COLO829 (cell line): ENCODE measurements around the gene DPY19L3.
A peak's percentile ranks its signal among the peaks of the same experiment; 100 is the strongest.
"Not testable (repeated sequence)": the region's sequence is repeated elsewhere in the genome, so short reads cannot be mapped to it uniquely, and the experiment has no call there.

ENCODE experiments used
- DNase-seq: peaks from one replicate; pipeline ENCODE4 v3.0.0; 2012; ENCODE audit warnings: low spot score

Gene DPY19L3, protein sequence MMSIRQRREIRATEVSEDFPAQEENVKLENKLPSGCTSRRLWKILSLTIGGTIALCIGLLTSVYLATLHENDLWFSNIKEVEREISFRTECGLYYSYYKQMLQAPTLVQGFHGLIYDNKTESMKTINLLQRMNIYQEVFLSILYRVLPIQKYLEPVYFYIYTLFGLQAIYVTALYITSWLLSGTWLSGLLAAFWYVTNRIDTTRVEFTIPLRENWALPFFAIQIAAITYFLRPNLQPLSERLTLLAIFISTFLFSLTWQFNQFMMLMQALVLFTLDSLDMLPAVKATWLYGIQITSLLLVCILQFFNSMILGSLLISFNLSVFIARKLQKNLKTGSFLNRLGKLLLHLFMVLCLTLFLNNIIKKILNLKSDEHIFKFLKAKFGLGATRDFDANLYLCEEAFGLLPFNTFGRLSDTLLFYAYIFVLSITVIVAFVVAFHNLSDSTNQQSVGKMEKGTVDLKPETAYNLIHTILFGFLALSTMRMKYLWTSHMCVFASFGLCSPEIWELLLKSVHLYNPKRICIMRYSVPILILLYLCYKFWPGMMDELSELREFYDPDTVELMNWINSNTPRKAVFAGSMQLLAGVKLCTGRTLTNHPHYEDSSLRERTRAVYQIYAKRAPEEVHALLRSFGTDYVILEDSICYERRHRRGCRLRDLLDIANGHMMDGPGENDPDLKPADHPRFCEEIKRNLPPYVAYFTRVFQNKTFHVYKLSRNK

GRCh38 chr19:32405431-32406160 lies at the start of gene DPY19L3:
Gene DPY19L3 (plus strand): TSS chr19:32405770. CDS start chr19:32408254, 2,484 bp downstream.
- peak; percentile 90 for DNase-seq

GRCh38 chr19:32357720-32358119 lies 47.9 kb upstream of the DPY19L3 start:
- DNase-seq, result peak; percentile 33

DNA sequence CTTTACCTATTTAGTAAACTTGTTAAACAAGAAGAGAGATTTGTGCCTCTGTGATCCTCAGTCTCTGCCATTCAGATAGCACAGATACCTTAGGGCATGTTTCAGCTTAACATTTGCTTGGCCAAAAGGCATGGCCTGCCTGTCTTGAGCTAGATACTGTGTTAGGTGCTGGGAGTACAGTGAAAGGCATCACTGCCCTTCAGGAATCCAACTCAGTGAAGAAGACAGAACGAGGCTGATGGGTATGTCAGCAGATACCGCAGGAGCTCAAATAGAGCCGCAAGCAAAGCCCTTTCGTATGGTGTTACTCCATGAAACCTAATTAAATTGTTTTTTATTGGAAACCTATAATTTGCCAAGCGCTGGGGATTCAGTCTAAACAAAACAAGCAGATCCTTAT lies 47.2 kb upstream of the DPY19L3 start:
- no peak for DNase-seq

GRCh38 chr19:32359581-32359980 lies 46.0 kb upstream of the DPY19L3 start:
- no peak for DNase-seq

GRCh38 chr19:32361574-32362317 lies 43.8 kb upstream of the DPY19L3 start:
- DNase-seq, result no peak

DNA sequence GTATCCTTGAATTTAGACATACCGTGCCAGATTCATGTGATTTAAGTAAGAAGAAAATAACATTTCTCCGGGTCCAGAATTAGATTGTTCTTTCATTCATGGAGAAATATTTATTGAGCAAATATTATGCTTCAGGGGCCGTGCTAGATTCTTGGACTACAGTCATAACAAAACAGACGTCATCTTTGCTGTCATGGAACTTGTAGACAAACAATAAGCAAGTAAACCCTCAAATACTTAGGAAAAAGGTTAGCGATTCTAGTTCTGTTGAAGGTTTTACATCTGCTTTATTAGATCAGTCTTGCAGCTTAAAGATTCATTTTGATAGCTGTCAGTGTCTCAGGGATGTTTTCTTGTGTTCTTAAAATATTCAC lies 43.3 kb upstream of the DPY19L3 start:
- no peak for DNase-seq

DNA sequence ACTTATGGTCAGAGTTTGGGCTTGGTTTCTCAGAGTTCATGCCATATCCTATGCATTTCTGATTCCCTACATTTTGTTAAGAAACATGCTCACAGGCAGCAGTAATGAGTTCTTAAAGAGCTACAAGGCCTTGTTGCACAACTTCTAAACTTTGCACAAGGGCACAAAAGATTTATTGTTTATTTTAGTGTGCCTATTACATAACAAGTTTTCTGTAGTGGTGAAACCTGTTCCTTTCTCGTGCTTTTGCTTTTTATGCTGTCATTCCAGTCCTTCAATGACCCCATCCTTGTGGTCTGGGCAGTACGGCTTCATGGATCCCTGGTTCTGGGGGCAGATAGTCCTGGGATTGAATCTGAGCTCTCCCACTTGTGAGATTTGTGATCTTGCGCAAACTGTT lies 42.4 kb upstream of the DPY19L3 start:
- DNase-seq, result peak; percentile 15

GRCh38 chr19:32363632-32364031 lies 41.9 kb upstream of the DPY19L3 start:
- no peak for DNase-seq

DNA sequence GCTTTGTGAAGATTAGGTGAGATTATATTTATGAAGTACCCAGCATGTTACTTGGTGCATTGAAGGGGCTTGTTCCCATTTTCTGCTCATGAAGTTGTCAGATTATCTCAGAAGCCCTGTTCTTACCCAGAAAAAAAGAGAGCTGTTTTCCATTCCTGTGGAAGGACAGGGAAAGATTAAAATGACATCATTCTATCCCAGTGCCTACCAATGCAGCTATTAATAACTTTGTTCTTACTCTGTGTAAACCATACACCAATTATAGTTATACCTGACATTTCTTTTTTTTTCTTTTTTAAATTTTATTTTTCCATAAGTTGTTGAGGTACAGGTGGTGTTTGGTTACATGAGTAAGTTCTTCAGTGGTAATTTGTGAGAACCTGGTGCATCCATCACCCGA lies 41.5 kb upstream of the DPY19L3 start:
- DNase-seq, result no peak

GRCh38 chr19:32367063-32367462 lies 38.5 kb upstream of the DPY19L3 start:
- no peak for DNase-seq

GRCh38 chr19:32367948-32368536 lies 37.5 kb upstream of the DPY19L3 start:
- DNase-seq, result no peak

- DNase-seq, result no peak
These were observed 36.8 kb upstream of the DPY19L3 start for GRCh38 chr19:32368787-32369186.

- no peak for DNase-seq
These were observed 32.6 kb upstream of the DPY19L3 start for GRCh38 chr19:32372726-32373517.

DNA sequence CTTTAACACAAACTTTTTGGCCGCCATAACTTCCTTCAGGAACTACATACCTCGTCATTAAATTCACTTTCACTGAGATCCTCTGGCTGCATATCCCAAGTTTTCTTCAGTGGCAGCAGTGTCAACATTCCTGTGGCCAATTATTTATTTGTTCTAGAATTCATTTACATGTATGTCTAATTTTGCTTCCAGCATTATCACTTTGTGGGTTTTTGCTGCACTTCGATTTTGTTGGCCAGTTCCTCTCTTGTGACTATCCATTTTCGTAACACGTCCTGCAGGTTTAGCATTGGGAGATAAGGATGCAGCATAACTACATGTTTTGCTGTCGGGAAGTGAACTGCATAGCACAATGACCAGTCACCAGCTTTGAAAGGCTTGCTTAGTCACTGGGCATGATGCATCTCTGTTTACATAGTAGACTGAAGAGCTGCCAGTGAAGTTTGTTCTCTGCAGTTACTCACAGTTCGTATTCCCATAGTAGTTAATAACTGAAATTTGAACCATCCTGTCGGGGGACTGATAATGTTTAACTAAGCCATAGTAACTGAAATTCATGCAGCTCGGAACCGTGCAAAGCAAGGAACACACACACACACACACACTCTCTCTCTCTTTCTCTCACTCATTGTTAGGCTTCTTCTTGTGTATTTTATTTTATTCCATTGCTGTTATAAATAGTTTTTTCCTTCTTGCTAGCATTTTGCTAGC lies 31.8 kb upstream of the DPY19L3 start:
- DNase-seq, result peak; percentile 81

DNA sequence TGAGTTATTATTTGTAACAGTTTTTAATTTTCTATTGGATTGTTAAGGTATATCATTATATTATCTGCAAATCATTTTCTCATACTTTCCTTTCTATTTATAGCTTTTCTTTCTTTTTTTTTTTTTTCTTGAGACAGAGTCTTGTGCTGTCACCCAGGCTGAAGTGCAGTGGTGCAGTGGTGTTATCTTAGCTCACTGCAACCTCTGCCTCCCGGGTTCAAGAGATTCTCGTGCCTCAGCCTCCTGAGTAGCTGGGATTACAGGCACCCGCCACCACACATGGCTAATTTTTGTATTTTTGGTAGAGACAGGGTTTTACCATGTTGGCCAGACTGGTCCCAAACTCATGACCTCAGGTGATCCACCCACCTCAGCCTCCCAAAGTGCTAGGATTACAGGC lies 31.2 kb upstream of the DPY19L3 start:
- not testable (repeated sequence) for DNase-seq

DNA sequence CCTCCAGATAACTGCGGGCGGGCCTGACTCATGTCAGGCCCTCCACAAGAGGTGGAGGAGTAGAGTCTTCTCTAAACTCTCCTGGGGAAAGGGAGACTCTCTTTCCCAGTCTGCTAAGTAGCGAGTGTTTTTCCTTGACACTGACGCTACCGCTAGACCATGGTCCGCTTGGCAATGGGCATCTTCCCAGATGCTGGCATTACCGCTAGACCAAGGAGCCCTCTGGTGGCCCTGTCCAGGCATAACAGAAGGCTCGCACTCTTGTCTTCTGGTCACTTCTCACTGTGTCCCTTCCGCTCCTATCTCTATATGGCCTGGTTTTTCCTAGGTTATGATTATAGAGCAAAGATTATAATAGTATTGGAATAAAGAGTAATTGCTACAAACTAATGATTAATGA lies 28.5 kb upstream of the DPY19L3 start:
- DNase-seq, result not testable (repeated sequence)

DNA sequence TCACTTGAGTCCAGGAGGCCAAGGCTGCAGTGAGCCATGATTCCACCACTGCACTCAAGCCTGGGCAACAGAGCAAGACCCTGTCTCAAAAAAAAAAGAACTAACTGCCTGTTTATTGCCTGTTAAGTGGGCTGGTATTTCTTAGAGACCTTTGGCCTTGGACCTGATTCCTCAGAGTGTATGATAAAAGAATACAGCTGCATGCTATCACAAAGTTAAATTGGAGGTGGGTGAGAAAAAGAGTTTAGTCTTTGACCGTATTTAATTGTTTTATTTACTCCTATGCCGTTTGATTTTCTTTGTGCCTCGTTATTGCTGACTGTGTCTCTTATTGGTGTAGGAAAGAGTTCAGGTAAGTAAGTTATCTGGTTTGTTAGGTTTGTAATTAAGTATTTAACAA lies 25.3 kb upstream of the DPY19L3 start:
- no peak for DNase-seq

- DNase-seq, result no peak
These were observed 17.7 kb upstream of the DPY19L3 start for GRCh38 chr19:32387701-32388392.

GRCh38 chr19:32388393-32388855 lies 17.1 kb upstream of the DPY19L3 start:
- no peak for DNase-seq
